GM12892 (cell line): ENCODE measurements around the gene HOXC6.

Source experiments
- DNase-seq: peaks from one replicate; pipeline ENCODE4 v3.0.0; 2011; ENCODE audit not compliant: insufficient read length
- FAIRE-seq: peaks from 2 replicates; lab custom pipeline; 2011; peaks lifted over from hg19 to GRCh38; lab: Jason Lieb, UNC
- POLR2A ChIP-seq: IDR thresholded peaks from 2 replicates; pipeline ENCODE4 v1.6.1; 2011; ENCODE audit warnings: low read depth, low read length, control low read depth
- POLR2AphosphoS5 ChIP-seq: IDR thresholded peaks from 2 replicates; pipeline ENCODE4 v1.6.1; 2011; ENCODE audit warnings: low read depth, low read length, control low read depth
- TAF1 ChIP-seq: IDR thresholded peaks from 2 replicates; pipeline ENCODE4 v1.6.1; 2011; ENCODE audit warnings: low read depth, mild to moderate bottlenecking, control low read depth, low read length, borderline replicate concordance

The HOXC6 gene

GRCh38 chr12:54047964-54048303, 19.7 kb downstream of the HOXC6 start:
- FAIRE-seq, result no peak
- DNase-seq, result no peak
- TF ChIP-seq POLR2AphosphoS5 (no peak), POLR2A (no peak), TAF1 (no peak)

- FAIRE-seq (no peak), DNase-seq (no peak)
- TF ChIP-seq POLR2AphosphoS5 (no peak), TAF1 (no peak), POLR2A (no peak)
These were observed 20.3 kb downstream of the HOXC6 start for GRCh38 chr12:54048406-54049093.

DNA sequence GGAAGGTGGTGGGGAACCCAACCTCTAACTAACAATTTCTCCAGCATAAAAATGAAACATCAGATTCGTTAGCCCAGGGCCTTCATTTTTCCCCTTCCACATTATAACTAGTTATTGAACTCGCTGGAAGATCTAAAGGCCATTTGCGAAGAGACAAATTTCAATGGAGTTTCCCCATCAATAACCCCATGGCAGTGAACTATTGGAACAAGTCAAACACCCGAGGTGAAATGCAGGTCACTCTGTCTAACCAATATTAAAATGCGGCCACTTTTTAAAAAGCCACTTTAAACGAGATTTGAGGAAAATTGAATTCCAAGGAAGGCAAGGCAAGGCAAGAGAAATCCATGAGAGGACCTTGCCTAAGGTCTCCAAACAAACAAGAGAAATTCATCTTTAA, 20.9 kb downstream of the HOXC6 start:
- TF ChIP-seq TAF1 (no peak), POLR2A (no peak), POLR2AphosphoS5 (no peak)
- FAIRE-seq, result no peak
- DNase-seq, result no peak

- TF ChIP-seq POLR2A (no peak), POLR2AphosphoS5 (no peak), TAF1 (no peak)
- FAIRE-seq (peak; percentile 56), DNase-seq (no peak)
These were observed 22.2 kb downstream of the HOXC6 start for GRCh38 chr12:54050482-54050810.

GRCh38 chr12:54051026-54051842, 23.0 kb downstream of the HOXC6 start:
- no peak for TF ChIP-seq POLR2AphosphoS5
- no peak for TF ChIP-seq POLR2A
- no peak for TF ChIP-seq TAF1
- FAIRE-seq (peak; percentile 69), DNase-seq (no peak)

- DNase-seq, result no peak
- TF ChIP-seq POLR2AphosphoS5 (no peak), POLR2A (no peak), TAF1 (no peak)
- FAIRE-seq, result no peak
These were observed 23.7 kb downstream of the HOXC6 start for GRCh38 chr12:54051874-54052437.

GRCh38 chr12:54052438-54053002, 24.3 kb downstream of the HOXC6 start:
- no peak for DNase-seq

GRCh38 chr12:54053003-54053750, 24.9 kb downstream of the HOXC6 start:
- peak; percentile 94 for FAIRE-seq
- TF ChIP-seq TAF1, result peak; percentile 63; the same call in 1 of the 2 replicates
- TF ChIP-seq POLR2AphosphoS5, result peak; percentile 90
- TF ChIP-seq POLR2A, result peak; percentile 83
- DNase-seq, result peak; percentile 74

More at GRCh38 chr12:54052438-54053002, 24.3 kb downstream of the HOXC6 start:
- FAIRE-seq, result no peak
- TF ChIP-seq TAF1 (no peak), POLR2AphosphoS5 (no peak), POLR2A (no peak)

GRCh38 chr12:54053751-54054741, 25.8 kb downstream of the HOXC6 start, which contains the start of gene HOXC4:
TSS of gene HOXC4 (plus strand) at chr12:54053835. CDS start at chr12:54053923, 88 bp downstream.
- TF ChIP-seq TAF1 (no peak), POLR2A (no peak; the same call in 1 of the 2 replicates), POLR2AphosphoS5 (no peak)
- DNase-seq (peak; percentile 58), FAIRE-seq (no peak)

DNA sequence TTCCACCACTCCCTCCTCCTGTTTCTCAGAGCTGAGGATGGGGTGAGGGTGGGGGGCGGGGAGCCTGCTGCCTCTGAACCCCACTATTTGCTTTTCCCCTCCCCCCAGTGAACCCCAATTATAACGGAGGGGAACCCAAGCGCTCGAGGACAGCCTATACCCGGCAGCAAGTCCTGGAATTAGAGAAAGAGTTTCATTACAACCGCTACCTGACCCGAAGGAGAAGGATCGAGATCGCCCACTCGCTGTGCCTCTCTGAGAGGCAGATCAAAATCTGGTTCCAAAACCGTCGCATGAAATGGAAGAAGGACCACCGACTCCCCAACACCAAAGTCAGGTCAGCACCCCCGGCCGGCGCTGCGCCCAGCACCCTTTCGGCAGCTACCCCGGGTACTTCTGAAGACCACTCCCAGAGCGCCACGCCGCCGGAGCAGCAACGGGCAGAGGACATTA, 26.5 kb downstream of the HOXC6 start:
- no peak for DNase-seq
- no peak for FAIRE-seq
- TF ChIP-seq POLR2AphosphoS5 (no peak), POLR2A (no peak), TAF1 (no peak)

- TF ChIP-seq POLR2A (no peak), POLR2AphosphoS5 (no peak), TAF1 (no peak)
- FAIRE-seq, result no peak
These were observed 27.3 kb downstream of the HOXC6 start for GRCh38 chr12:54055552-54055951.

More at GRCh38 chr12:54055552-54055951, 27.3 kb downstream of the HOXC6 start:
- no peak for DNase-seq
